ENCODE measurements around the gene GFI1.
"Not testable (repeated sequence)": the region's sequence is repeated elsewhere in the genome, so short reads cannot be mapped to it uniquely, and the experiment has no call there.

- TF ChIP-seq, protein P1, sequence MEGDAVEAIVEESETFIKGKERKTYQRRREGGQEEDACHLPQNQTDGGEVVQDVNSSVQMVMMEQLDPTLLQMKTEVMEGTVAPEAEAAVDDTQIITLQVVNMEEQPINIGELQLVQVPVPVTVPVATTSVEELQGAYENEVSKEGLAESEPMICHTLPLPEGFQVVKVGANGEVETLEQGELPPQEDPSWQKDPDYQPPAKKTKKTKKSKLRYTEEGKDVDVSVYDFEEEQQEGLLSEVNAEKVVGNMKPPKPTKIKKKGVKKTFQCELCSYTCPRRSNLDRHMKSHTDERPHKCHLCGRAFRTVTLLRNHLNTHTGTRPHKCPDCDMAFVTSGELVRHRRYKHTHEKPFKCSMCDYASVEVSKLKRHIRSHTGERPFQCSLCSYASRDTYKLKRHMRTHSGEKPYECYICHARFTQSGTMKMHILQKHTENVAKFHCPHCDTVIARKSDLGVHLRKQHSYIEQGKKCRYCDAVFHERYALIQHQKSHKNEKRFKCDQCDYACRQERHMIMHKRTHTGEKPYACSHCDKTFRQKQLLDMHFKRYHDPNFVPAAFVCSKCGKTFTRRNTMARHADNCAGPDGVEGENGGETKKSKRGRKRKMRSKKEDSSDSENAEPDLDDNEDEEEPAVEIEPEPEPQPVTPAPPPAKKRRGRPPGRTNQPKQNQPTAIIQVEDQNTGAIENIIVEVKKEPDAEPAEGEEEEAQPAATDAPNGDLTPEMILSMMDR (IDR thresholded peaks at IDR 0.05; ENCODE audit: low read depth, low read length) = not testable (repeated sequence)
- TF ChIP-seq EZH2phosphoT487 (IDR thresholded peaks at IDR 0.05; ENCODE audit: low read depth) = not testable (repeated sequence)
Measured at GRCh38 chr1:92531939-92532338, 45.2 kb upstream of the GFI1 start.

Measured in OCI-LY3 (cell line).